Keratinocyte (primary cell): ENCODE data around the gene MAPK14. TPM values are rescaled to one million over a fixed set of nuclear protein-coding genes. Genes with fewer than 3 reads are reported as not detected.
"Not testable (repeated sequence)": the region's sequence is repeated elsewhere in the genome, so short reads cannot be mapped to it uniquely, and the experiment has no call there.

Experiments
- DNase-seq: peaks from one replicate; pipeline ENCODE4 v3.0.0-alpha.2; 2011; ENCODE audit warnings: low read depth, missing footprints, low spot score
- FAIRE-seq: peaks from 2 replicates; lab custom pipeline; 2011; peaks lifted over from hg19 to GRCh38; lab: Jason Lieb, UNC
- H2AFZ ChIP-seq: 2 replicates; pipeline ENCODE4 v1.6.0; 2012; ENCODE audit warnings: low read length, control low read depth, inconsistent platforms; ENCODE audit not compliant: control insufficient read depth
- H3K27ac ChIP-seq: 2 replicates; pipeline ENCODE4 v1.5.1; 2011; ENCODE audit warnings: low read length; ENCODE audit not compliant: control insufficient read depth, insufficient read depth
- H3K27me3 ChIP-seq: 3 replicates; pipeline ENCODE4 v1.6.0; 2011; ENCODE audit warnings: low read length; ENCODE audit not compliant: control insufficient read depth, insufficient read depth; ENCODE audit errors: extremely low read depth
- H3K36me3 ChIP-seq, 2 experiments: 2 replicates in 1 of 2; 3 replicates in 1 of 2; pipeline ENCODE4 v1.5.1; 2011; ENCODE audit warnings: low read length in 2 of 2, mild to moderate bottlenecking in 1 of 2; ENCODE audit not compliant: control insufficient read depth in 2 of 2, insufficient read depth in 2 of 2; ENCODE audit errors: extremely low read depth in 1 of 2
- H3K4me1 ChIP-seq: 3 replicates; pipeline ENCODE4 v1.5.1; 2011; ENCODE audit warnings: low read length; ENCODE audit not compliant: control insufficient read depth, insufficient read depth; ENCODE audit errors: extremely low read depth
- H3K4me2 ChIP-seq: 3 replicates; pipeline ENCODE4 v1.6.0; 2011; ENCODE audit warnings: low read depth, low read length; ENCODE audit not compliant: control insufficient read depth, insufficient read depth; ENCODE audit errors: extremely low read depth
- H3K4me3 ChIP-seq, 3 experiments: fragments of 200-600 bp in 1 of 3; sonication (generic) in 1 of 3; 2 replicates in 2 of 3; 3 replicates in 1 of 3; pipeline ENCODE4 v1.5.1; 2011 to 2016; ENCODE audit warnings: low read length in 3 of 3, mild to moderate bottlenecking in 3 of 3, control low read depth in 2 of 3, inconsistent platforms in 1 of 3, low read depth in 1 of 3, mixed read lengths in 1 of 3, mixed run types in 1 of 3, moderate library complexity in 1 of 3; ENCODE audit not compliant: control insufficient read depth in 2 of 3, insufficient read depth in 2 of 3; ENCODE audit errors: extremely low read depth in 1 of 3
- H3K79me2 ChIP-seq: 2 replicates; pipeline ENCODE4 v1.6.0; 2012; ENCODE audit warnings: low read length; ENCODE audit not compliant: control insufficient read depth, insufficient read depth
- H3K9ac ChIP-seq: 3 replicates; pipeline ENCODE4 v1.6.0; 2011; ENCODE audit warnings: low read length; ENCODE audit not compliant: control insufficient read depth, insufficient read depth; ENCODE audit errors: extremely low read depth
- H3K9me1 ChIP-seq: 3 replicates; pipeline ENCODE4 v1.6.0; 2011; ENCODE audit warnings: low read length; ENCODE audit not compliant: control insufficient read depth, insufficient read depth; ENCODE audit errors: extremely low read depth
- H3K9me3 ChIP-seq: 2 replicates; pipeline ENCODE4 v1.5.1; 2012; ENCODE audit warnings: low read depth, low read length; ENCODE audit not compliant: control insufficient read depth
- H4K20me1 ChIP-seq: 3 replicates; pipeline ENCODE4 v1.6.0; 2011; ENCODE audit warnings: low read length; ENCODE audit not compliant: control insufficient read depth, insufficient read depth; ENCODE audit errors: extremely low read depth
- EZH2 ChIP-seq: IDR thresholded peaks from one replicate; pipeline ENCODE4 v1.6.1; 2012; ENCODE audit warnings: inconsistent platforms, mild to moderate bottlenecking, low read length, moderate library complexity
- dilution Hi-C: fragments of 300-500 bp; cut with MboI; formaldehyde crosslinking; loops from one replicate; pipeline ENCODE4 v1.7.0; 2020; ENCODE audit warnings: low sequenced_read_pairs; ENCODE audit not compliant: extremely low pct_ligation_motif_present
- polyA plus RNA-seq, 5 experiments: library from polyadenylated mRNA; depleted of rRNA in 3 of 5; stranded (reverse) in 3 of 5; stranded (forward) in 1 of 5; unstranded in 1 of 5; fragments of >200 nt; gene quantifications; 1 replicate in 1 of 5; 2 replicates in 3 of 5; 3 replicates in 1 of 5; pipeline versions ENCODE4 v1.2.1 to v1.2.3, GENCODE V29; 2011 to 2012; ENCODE audit warnings: missing spikeins in 2 of 5, low read depth in 1 of 5, low replicate concordance in 1 of 5
- TF ChIP-seq, protein P1 (sequence below), 3 experiments: IDR thresholded peaks in 1 of 3; conservative IDR thresholded peaks in 1 of 3; optimal IDR thresholded peaks in 1 of 3; 2 replicates in 2 of 3; 3 replicates in 1 of 3; pipeline versions ENCODE3 to v1.5.1; 2011; ENCODE audit warnings: low read length in 3 of 3, mild to moderate bottlenecking in 3 of 3, moderate library complexity in 2 of 3, control low read depth in 1 of 3, inconsistent platforms in 1 of 3; ENCODE audit not compliant: insufficient read depth in 2 of 3; ENCODE audit errors: extremely low read depth in 1 of 3

Gene MAPK14
- polyA plus RNA-seq, 1 donor (not counting 4 experiments of a cell fraction or from before 2014, with no cell fraction given) = 52.4 TPM

DNA sequence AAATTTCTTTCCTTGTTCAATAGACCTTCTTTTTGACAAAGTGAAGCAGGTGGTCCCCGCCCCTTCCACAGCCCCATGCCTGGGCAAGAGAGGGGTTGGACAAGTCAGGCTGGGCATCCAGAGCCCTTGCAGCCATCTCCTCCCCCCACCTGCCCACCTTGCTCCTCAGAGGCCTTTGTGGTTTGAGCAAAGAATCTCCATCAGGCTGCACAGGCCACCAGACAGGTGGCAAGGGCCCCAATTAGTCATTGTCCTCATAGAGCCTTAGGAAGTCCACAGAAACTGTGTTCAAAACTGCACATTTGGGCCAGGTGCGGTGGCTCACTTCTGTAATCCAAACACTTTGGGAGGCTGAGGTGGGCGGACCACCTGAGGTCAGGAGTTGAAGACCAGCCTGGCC lies 101.2 kb downstream of the MAPK14 start:
- Histone ChIP-seq H3K4me2 (no peak overlapping the region), H3K27me3 (no peaks in the 10 kb centered on the region), H3K9me1 (no peaks in the 10 kb centered on the region), H2AFZ (no peak overlapping the region), H3K9ac (no peak overlapping the region), H3K9me3 (no peaks in the 10 kb centered on the region), H3K27ac (no peak overlapping the region), H3K4me1 (peaks cover 30% of the 10 kb centered on the region), H3K36me3 (peaks cover 0 to 3% of the 10 kb centered on the region in 2 experiments), H3K79me2 (peaks cover 2% of the 10 kb centered on the region), H3K4me3 (no peak overlapping the region), H4K20me1 (no peaks in the 10 kb centered on the region)
- FAIRE-seq (no peak), DNase-seq (no peak)
- dilution Hi-C loops = no loop called here
- no peak for TF ChIP-seq EZH2
- TF ChIP-seq, protein P1, sequence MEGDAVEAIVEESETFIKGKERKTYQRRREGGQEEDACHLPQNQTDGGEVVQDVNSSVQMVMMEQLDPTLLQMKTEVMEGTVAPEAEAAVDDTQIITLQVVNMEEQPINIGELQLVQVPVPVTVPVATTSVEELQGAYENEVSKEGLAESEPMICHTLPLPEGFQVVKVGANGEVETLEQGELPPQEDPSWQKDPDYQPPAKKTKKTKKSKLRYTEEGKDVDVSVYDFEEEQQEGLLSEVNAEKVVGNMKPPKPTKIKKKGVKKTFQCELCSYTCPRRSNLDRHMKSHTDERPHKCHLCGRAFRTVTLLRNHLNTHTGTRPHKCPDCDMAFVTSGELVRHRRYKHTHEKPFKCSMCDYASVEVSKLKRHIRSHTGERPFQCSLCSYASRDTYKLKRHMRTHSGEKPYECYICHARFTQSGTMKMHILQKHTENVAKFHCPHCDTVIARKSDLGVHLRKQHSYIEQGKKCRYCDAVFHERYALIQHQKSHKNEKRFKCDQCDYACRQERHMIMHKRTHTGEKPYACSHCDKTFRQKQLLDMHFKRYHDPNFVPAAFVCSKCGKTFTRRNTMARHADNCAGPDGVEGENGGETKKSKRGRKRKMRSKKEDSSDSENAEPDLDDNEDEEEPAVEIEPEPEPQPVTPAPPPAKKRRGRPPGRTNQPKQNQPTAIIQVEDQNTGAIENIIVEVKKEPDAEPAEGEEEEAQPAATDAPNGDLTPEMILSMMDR (optimal IDR thresholded peaks at IDR 0.05 in 1 of 3, IDR thresholded peaks at IDR 0.05 in 1 of 3, conservative IDR thresholded peaks at IDR 0.05 in 1 of 3; ENCODE audit: extremely low read depth in 1 of 3, insufficient read depth in 2 of 3, low read length in 3 of 3) = no peak

DNA sequence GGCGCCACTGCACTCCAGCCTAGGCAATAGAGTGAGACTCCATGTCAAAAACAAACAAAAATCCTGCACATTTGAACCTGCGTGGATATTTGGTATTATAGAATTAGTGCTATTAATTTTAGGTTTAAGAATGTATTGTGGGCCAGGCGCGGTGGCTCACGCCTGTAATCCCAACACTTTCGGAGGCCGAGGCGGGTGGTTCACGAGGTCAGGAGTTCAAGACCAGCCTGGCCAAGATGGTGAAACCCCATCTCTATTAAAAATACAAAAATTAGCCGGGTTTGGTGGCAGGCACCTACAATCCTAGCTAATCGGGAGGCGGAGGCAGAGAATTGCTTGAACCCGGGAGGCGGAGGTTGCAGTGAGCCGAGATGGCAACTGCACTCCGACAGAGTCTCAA lies 101.7 kb downstream of the MAPK14 start:
- FAIRE-seq, dilution Hi-C loops: not testable (repeated sequence)

More for the DNA sequence above, 101.7 kb downstream of the MAPK14 start:
- not testable (repeated sequence) for H3K9me3 ChIP-seq, H3K27ac ChIP-seq, H3K79me2 ChIP-seq, H3K4me3 ChIP-seq, H3K27me3 ChIP-seq, H3K4me2 ChIP-seq, H3K36me3 ChIP-seq, H3K9me1 ChIP-seq, H4K20me1 ChIP-seq, H2AFZ ChIP-seq, H3K9ac ChIP-seq, DNase-seq
- H3K4me1 ChIP-seq = peaks cover 30% of the 10 kb centered on the region
